HG02571 (cell line): ENCODE data around the gene DOCK1.
"Not testable (repeated sequence)": the region's sequence is repeated elsewhere in the genome, so short reads cannot be mapped to it uniquely, and the experiment has no call there.

Experiments used
- ATAC-seq: cut with Tn5 transposase; IDR thresholded peaks from one replicate; pipeline ENCODE4 v1.9.1; 2021; ENCODE audit warnings: mild to moderate bottlenecking, moderate library complexity; ENCODE audit not compliant: unreplicated experiment

The DOCK1 gene

DNA sequence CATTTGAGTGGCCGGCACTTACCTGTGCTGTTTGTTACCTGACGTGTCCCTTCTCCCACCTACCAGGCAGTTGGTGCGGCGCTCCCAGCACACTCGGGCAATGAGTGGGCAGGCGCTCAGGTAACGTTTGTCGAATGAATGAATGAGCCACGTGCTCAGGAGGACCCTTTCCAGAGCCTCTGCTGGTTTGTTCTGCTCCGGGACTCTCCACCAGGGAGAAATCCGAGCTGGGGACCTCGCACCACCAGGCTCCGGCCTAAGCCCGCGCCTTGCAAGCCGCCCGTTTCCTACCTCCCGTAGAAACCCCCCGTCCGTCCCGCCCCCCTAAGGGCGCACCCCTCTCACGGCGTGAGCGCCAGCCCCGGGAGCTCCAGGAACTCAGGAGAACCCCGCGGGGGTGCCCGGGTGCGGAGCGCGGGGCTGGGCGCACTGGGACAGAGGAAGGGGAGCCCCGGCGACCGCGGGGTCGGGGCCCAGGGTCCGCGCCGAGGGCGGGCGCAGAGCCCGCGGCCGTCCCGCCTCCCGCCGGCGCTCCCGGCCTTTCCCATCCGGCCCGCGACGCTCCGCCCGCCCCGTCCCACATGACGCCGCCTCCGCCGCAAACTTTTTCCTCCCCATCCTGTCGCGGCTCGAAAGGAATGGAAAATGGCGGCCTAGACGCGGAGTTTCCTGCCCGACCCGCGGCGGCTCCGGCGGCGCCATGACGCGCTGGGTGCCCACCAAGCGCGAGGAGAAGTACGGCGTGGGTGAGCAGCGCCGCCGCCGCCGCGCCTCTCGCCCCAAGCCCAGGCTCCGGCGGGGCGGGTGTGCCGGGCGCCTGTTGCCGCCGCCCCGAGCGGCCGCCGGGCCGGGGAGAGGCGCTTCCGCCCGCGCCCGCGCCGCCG, at the start of gene DOCK1:
DOCK1 (plus strand) TSS at position 611 of the 884 bp plus-strand sequence; CDS start at position 701, 90 bp downstream.
- no peak for ATAC-seq

DNA sequence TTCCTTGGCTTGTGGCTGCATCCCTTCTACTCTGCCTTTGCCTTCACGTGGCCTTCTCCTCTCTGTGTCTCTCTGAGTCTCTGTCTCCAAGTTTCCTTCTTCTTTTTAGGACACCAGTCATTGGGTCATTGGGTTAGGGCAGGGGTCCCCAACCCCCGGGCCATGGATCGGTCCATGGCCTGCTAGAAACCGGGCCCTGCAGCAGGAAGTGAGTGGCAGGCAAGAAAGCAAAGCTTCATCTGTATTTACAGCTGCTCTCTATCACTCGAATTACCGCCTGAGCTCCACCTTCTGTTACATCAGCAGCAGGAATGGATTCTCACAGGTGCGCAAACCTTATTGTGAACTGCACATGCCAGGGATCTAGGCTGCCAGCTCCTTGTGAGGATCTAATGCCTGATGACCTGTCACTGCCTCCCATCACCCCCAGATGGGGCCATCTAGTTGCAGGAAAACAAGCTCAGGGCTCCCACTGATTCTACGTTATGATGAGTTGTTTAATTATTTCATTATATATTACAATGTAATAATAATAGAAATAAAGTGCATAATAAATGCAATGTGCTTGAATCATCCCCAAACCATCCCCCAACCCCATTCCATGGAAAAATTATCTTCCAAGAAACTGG, 47.9 kb upstream of the DOCK1 start:
- no peak for ATAC-seq

- no peak for ATAC-seq
These were observed 37.5 kb upstream of the DOCK1 start for GRCh38 chr10:126867567-126868365.

DNA sequence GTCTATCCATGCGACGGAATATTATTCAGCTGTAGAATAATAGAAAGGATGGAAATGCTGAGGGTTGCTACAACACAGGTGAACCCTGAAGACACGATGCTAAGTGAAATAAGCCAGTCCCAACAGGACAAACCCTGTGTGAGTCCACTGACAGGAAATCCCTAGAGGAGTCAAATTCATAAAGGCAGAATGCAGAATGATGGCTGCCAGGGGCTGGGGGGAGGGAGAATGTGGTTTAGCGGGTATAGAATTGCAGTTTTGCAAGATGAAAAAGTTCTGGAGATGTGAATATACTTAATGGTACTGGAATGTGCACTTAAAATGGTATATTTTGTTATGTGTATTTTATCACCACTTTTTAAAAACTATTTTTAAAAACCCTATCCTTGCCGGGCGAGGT, 36.9 kb upstream of the DOCK1 start:
- ATAC-seq: no peak

GRCh38 chr10:126872135-126872534, 33.1 kb upstream of the DOCK1 start:
- no peak for ATAC-seq

GRCh38 chr10:126872768-126873167, 32.5 kb upstream of the DOCK1 start:
- no peak for ATAC-seq

DNA sequence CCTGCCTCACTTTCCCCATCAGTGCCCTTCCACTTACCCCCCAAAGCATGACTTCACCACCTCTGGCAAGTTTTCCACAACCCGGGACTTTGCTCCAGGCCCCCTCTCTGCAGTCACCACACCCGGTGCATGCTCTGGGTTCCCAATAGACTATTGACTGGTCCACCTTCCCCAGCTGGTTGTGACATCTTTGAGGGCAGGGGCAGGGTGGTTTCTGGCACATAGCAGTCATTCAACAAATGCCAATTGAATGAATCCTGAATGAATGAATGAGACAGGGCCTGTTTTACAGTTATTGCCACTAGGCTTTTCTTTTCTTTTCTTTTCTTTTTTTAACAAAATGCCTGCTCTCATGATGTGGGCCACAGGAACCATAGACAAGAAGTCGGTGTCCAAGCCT, 28.8 kb upstream of the DOCK1 start:
- no peak for ATAC-seq

- ATAC-seq: no peak
These were observed 27.8 kb upstream of the DOCK1 start for GRCh38 chr10:126877390-126877789.

GRCh38 chr10:126878594-126878993, 26.6 kb upstream of the DOCK1 start:
- ATAC-seq: no peak

GRCh38 chr10:126880926-126881325, 24.3 kb upstream of the DOCK1 start:
- ATAC-seq: no peak

GRCh38 chr10:126882055-126882454, 23.2 kb upstream of the DOCK1 start:
- ATAC-seq: not testable (repeated sequence)

GRCh38 chr10:126888436-126888835, 16.8 kb upstream of the DOCK1 start:
- ATAC-seq: not testable (repeated sequence)

GRCh38 chr10:126889421-126889820, 15.8 kb upstream of the DOCK1 start:
- no peak for ATAC-seq

DNA sequence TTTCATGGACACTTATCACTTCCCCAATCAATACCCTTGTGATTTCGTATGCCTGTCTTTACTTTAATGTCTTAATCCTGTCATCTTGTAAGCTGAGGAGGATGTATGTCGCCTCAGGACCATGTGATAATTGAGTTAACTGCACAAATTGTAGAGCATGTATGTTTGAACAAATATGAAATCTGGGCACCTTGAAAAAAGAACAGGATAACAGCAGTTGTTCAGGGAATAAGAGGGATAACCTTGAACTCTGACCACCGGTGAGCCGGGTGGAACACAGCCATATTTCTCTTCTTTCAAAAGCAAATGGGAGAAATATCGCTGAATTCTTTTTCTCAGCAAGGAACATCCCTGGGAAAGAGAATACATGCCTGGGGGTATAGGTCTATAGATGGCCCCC, 14.4 kb upstream of the DOCK1 start:
- not testable (repeated sequence) for ATAC-seq

DNA sequence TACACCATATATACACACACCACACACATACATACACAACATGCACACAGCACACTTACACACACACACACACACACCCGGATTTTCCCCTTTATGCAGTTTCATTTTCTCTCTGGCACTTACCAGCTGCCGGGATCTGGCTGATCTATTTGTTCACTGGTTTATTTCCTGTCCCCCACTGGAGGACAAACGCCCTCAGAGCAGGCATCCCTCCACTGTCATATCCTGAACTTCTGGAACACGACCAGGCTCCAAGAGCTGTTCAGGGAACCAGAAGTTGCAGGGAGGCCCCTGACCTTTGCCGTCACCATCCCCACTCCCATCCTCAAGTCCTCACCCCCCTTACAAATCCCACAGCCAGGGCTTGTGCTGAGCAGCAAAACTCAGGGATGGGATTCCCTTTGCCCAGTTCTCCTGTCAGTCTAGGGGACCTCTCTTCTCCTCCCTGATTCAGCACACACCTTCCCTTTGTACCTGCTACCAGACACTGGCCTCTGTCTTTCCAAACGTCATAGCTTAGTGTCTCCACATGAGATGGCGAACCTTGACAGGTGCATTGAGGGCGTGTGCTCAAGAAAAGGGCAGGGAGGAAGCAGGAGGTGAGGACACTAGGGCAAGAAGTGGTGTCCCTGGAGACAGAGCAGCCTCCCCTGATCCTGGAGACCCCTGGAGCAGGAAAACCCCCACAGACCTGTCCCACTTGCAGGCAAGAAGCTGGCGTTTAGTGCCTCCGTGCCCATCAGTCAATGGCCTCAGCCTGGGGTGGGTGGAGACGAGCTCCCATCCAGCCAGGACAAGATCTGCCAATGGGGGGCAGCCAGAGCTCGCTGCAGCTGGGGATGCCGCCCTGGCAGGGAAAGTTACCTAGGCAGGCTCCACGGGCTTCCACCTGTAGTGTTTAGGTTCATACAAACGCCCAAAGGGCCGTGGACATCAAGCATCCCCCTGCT, 12.7 kb upstream of the DOCK1 start:
- ATAC-seq: no peak

DNA sequence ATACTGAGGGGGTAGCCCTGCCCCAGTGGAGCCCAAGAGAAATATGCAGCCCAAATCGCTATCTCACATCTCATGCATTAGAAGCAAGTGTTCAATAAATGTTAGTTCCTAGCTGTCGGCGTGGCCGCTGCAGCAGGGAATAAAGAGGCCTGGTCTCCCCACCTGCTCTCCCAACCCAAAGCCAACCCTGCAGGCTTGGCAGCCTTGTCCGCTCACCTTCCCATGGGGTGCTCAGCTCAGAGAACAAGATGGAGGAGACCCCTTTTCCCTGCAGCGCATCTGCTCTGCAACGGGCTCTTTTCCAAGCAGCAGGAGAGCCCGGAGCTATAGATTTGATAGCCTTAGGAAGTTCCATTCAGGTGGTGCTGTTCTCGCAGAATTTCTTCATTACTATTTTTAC, 12.0 kb upstream of the DOCK1 start:
- no peak for ATAC-seq

GRCh38 chr10:126893841-126894240, 11.4 kb upstream of the DOCK1 start:
- no peak for ATAC-seq

- no peak for ATAC-seq
These were observed 9.9 kb upstream of the DOCK1 start for GRCh38 chr10:126895214-126895781.

- no peak for ATAC-seq
These were observed 6.8 kb upstream of the DOCK1 start for GRCh38 chr10:126898460-126898859.

GRCh38 chr10:126899529-126899928, 5.7 kb upstream of the DOCK1 start:
- not testable (repeated sequence) for ATAC-seq
